IPS-18c (cell line): ENCODE measurements around the gene LRRC1.
A peak's percentile ranks its signal among the peaks of the same experiment; 100 is the strongest.
"Not testable (repeated sequence)": the region's sequence is repeated elsewhere in the genome, so short reads cannot be mapped to it uniquely, and the experiment has no call there.

Experiments used
- H3K4me3 ChIP-seq: 2 replicates; pipeline ENCODE4 v1.7.0; 2013; ENCODE audit warnings: low read depth, mild to moderate bottlenecking, low read length, moderate library complexity; ENCODE audit not compliant: insufficient read depth
- H3K9me3 ChIP-seq: one replicate; pipeline ENCODE4 v1.6.1; 2013; ENCODE audit warnings: mild to moderate bottlenecking, low read length, moderate library complexity; ENCODE audit not compliant: control insufficient read depth, insufficient read depth

The LRRC1 gene

GRCh38 chr6:53776152-53776551, 18.7 kb upstream of the LRRC1 start:
- not testable (repeated sequence) for H3K9me3 ChIP-seq, H3K4me3 ChIP-seq

GRCh38 chr6:53784991-53785390, 9.8 kb upstream of the LRRC1 start:
- H3K4me3 ChIP-seq, H3K9me3 ChIP-seq: not testable (repeated sequence)

- no peaks in the 10 kb centered on the region for H3K9me3 ChIP-seq
- H3K4me3 ChIP-seq, result no peak overlapping the region
Measured at GRCh38 chr6:53786832-53787231, 8.0 kb upstream of the LRRC1 start.

DNA sequence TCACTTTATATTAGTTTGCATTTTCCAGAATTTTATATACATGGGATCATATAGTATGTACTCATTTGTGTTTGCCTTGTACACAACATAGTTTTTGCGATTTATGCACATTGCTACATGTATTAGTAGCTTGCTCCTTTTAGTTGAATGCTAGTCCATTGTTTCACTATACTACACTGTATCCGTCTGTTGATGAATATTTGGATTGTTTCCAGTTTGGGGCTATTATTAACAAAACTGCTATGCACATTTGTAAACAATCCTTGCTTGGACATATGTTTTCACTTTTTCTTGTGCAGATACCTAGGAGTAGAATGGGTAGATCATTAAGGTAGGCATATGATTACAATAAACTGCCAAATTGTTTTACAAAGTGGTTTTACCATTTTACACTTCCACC, 3.9 kb upstream of the LRRC1 start:
- H3K4me3 ChIP-seq, result no peak overlapping the region
- H3K9me3 ChIP-seq, result no peaks in the 10 kb centered on the region

GRCh38 chr6:53792016-53792415, 2.8 kb upstream of the LRRC1 start:
- Histone ChIP-seq H3K9me3 (no peaks in the 10 kb centered on the region), H3K4me3 (no peak overlapping the region)

DNA sequence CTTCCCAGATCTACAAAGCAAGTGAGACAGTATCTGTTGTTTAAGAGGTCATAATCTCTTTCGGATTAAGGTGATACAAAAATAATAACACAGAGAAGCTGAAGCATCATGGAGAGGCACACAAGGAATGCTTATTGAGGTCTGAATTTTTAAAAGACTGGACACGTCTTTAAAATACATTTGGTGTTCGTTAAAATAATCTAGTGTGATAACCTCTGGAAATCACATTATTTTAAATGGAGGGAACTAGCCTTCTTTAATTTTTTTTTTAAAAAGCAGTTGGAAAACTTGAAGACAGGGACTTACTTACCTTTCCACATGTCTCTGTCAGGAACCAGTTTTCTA, 1.9 kb upstream of the LRRC1 start:
- H3K9me3 ChIP-seq, result no peaks in the 10 kb centered on the region
- H3K4me3 ChIP-seq, result peak overlapping the region; percentile 91; the same call in 1 of the 2 replicates

GRCh38 chr6:53793318-53794136, 1.3 kb upstream of the LRRC1 start:
- H3K9me3 ChIP-seq, result no peaks in the 10 kb centered on the region
- H3K4me3 ChIP-seq, result peak overlapping the region; percentile 91

DNA sequence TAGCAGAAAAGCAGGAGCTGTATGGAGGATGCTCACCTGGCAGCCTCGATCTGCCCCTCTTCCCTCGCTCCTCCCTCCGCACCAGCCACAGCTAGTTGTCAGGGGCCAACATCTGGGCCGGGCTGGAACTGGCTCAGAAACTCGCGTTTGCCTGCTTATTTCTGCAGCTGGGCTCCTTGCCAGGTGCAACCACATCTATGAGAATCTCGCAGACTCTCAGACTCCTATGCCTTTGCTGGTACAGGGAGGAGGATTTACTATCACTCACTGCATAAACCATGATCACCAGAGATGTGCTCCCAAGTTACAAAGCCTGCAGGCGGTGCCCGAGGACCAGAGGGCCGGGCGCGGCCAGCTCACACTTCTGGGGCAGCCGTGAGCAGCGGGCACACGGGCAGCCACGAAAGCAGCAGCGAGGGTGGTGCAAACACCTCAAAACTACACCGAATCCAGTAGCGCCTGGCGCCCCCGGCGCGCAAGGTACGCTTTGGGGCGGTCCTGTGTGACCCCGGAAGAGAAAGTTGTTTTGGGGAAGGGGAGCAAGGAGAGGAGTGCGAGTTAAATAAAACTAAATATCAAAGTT, 577 bp upstream of the LRRC1 start:
- peak overlapping the region; percentile 91 for H3K4me3 ChIP-seq

GRCh38 chr6:53795340-53795701, 516 bp downstream of the LRRC1 start:
- peak overlapping the region; percentile 91 for H3K4me3 ChIP-seq
- H3K9me3 ChIP-seq, result no peaks in the 10 kb centered on the region

More for the DNA sequence above, 577 bp upstream of the LRRC1 start:
- H3K9me3 ChIP-seq, result no peaks in the 10 kb centered on the region

GRCh38 chr6:53795702-53796450, 1.1 kb downstream of the LRRC1 start:
- H3K4me3 ChIP-seq, result peak overlapping the region; percentile 91
- no peaks in the 10 kb centered on the region for H3K9me3 ChIP-seq

DNA sequence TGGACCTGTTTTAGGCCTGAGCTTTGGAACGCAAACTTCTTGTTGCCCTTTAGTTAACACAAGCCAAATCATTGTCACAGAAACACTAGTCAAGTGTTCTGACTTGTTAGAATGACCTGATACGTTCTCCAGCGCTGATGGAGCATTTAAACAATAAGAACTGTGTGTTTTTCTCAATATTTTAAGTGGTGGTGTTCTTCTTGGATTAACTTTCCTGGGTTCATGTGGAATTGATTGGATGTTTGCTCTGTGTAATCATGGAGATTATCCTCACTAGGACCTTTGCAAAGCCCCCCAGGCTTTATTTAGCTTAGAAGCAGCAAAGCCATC, 1.6 kb downstream of the LRRC1 start:
- Histone ChIP-seq H3K9me3 (no peaks in the 10 kb centered on the region), H3K4me3 (peak overlapping the region; percentile 91; the same call in 1 of the 2 replicates)

- H3K4me3 ChIP-seq, result no peak overlapping the region
Measured at GRCh38 chr6:53796791-53797190, 2.0 kb downstream of the LRRC1 start.

DNA sequence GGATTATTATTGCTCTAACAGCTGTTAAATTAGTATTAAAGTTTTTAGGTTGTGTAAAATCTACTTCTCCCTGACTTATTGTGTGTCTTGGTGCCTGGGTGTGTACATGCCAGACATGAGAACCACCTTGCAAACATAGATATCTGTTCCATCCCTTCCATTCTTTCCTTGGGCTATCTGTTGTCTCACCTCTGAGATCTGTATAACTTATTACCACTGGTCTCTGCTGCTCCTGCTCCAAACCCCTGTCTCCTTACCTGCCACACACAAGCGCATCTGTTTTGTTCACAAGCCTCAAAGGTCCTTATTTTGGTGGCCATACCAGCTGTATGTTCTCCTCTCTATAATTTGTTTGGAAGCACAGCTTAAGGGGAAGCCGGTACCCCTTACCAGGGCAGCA, 2.5 kb downstream of the LRRC1 start:
- Histone ChIP-seq H3K4me3 (no peak overlapping the region), H3K9me3 (no peaks in the 10 kb centered on the region)

More at GRCh38 chr6:53796791-53797190, 2.0 kb downstream of the LRRC1 start:
- H3K9me3 ChIP-seq, result no peaks in the 10 kb centered on the region

DNA sequence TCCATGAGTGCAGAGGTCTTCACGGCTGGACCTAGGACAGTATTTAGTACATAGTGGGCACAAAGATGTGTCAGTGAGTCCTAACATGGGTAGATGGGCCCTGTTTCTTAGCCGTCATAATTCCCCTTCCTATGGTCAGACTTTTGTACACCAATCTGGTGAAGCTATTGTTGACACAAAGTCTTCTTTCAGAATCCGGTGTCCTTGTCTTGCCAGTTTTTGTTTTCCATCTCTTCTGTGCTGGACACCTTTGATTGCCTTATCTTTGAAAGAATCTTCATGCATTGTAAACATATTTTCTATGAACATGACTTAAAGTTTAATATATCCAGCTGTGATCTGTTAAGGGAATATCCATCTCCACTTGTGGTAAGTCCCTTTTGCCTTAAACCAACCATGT, 4.5 kb downstream of the LRRC1 start:
- Histone ChIP-seq H3K9me3 (no peaks in the 10 kb centered on the region), H3K4me3 (no peak overlapping the region)

- Histone ChIP-seq H3K4me3 (no peak overlapping the region), H3K9me3 (no peaks in the 10 kb centered on the region)
Measured at GRCh38 chr6:53801022-53801421, 6.2 kb downstream of the LRRC1 start.

GRCh38 chr6:53802582-53802981, 7.8 kb downstream of the LRRC1 start:
- Histone ChIP-seq H3K4me3 (no peak overlapping the region), H3K9me3 (no peaks in the 10 kb centered on the region)

- H3K4me3 ChIP-seq, result no peak overlapping the region
- no peaks in the 10 kb centered on the region for H3K9me3 ChIP-seq
Measured at GRCh38 chr6:53803081-53803860, 8.5 kb downstream of the LRRC1 start.
